GM12892 (cell line): Measurements from ENCODE around the gene MIER2.

Experiments used
- DNase-seq: peaks from one replicate; pipeline ENCODE4 v3.0.0; 2011; ENCODE audit not compliant: insufficient read length
- FAIRE-seq: peaks from 2 replicates; lab custom pipeline; 2011; peaks lifted over from hg19 to GRCh38; lab: Jason Lieb, UNC
- POLR2A ChIP-seq: IDR thresholded peaks from 2 replicates; pipeline ENCODE4 v1.6.1; 2011; ENCODE audit warnings: low read depth, low read length, control low read depth
- POLR2AphosphoS5 ChIP-seq: IDR thresholded peaks from 2 replicates; pipeline ENCODE4 v1.6.1; 2011; ENCODE audit warnings: low read depth, low read length, control low read depth
- TAF1 ChIP-seq: IDR thresholded peaks from 2 replicates; pipeline ENCODE4 v1.6.1; 2011; ENCODE audit warnings: low read depth, mild to moderate bottlenecking, control low read depth, low read length, borderline replicate concordance

Gene MIER2

GRCh38 chr19:374183-374885 lies 29.7 kb upstream of the MIER2 start:
- no peak for DNase-seq
- FAIRE-seq, result no peak
- TF ChIP-seq TAF1 (no peak), POLR2A (no peak)

- DNase-seq, result no peak
- TF ChIP-seq POLR2AphosphoS5 (no peak), TAF1 (no peak), POLR2A (no peak)
- FAIRE-seq, result no peak
Observed at GRCh38 chr19:373391-374182, 29.0 kb upstream of the MIER2 start.

- no peak for TF ChIP-seq POLR2AphosphoS5
- TF ChIP-seq POLR2A, result no peak
- TF ChIP-seq TAF1, result no peak
- DNase-seq (no peak), FAIRE-seq (no peak)
Observed at GRCh38 chr19:372306-372890, 27.8 kb upstream of the MIER2 start.

GRCh38 chr19:371501-372168 lies 27.0 kb upstream of the MIER2 start:
- TF ChIP-seq POLR2A (no peak), TAF1 (no peak), POLR2AphosphoS5 (no peak)
- no peak for FAIRE-seq

GRCh38 chr19:370641-371330 lies 26.2 kb upstream of the MIER2 start:
- TF ChIP-seq TAF1, result no peak
- TF ChIP-seq POLR2A, result no peak
- TF ChIP-seq POLR2AphosphoS5, result no peak
- FAIRE-seq, result no peak
- no peak for DNase-seq

More at GRCh38 chr19:371501-372168, 27.0 kb upstream of the MIER2 start:
- no peak for DNase-seq

- FAIRE-seq (no peak), DNase-seq (no peak)
- TF ChIP-seq POLR2A, result no peak
- no peak for TF ChIP-seq TAF1
- no peak for TF ChIP-seq POLR2AphosphoS5
Observed at GRCh38 chr19:369876-370275, 25.3 kb upstream of the MIER2 start.

- DNase-seq, result no peak
- no peak for FAIRE-seq
- TF ChIP-seq TAF1 (no peak), POLR2A (no peak), POLR2AphosphoS5 (no peak)
Observed at GRCh38 chr19:369256-369655, 24.7 kb upstream of the MIER2 start.

- no peak for DNase-seq
Observed at GRCh38 chr19:368630-369024, 24.0 kb upstream of the MIER2 start.

GRCh38 chr19:367963-368629 lies 23.5 kb upstream of the MIER2 start:
- FAIRE-seq (no peak), DNase-seq (no peak)
- TF ChIP-seq POLR2A, result no peak
- no peak for TF ChIP-seq TAF1
- no peak for TF ChIP-seq POLR2AphosphoS5

More at GRCh38 chr19:368630-369024, 24.0 kb upstream of the MIER2 start:
- no peak for FAIRE-seq
- no peak for TF ChIP-seq TAF1
- no peak for TF ChIP-seq POLR2AphosphoS5
- TF ChIP-seq POLR2A, result no peak

- DNase-seq (no peak), FAIRE-seq (no peak)
- TF ChIP-seq POLR2A (no peak), POLR2AphosphoS5 (no peak), TAF1 (no peak)
Observed at GRCh38 chr19:367561-367960, 23.0 kb upstream of the MIER2 start.
